HG03159 (cell line): Measurements from ENCODE around the gene ZNF286A.
"Not testable (repeated sequence)": the region's sequence is repeated elsewhere in the genome, so short reads cannot be mapped to it uniquely, and the experiment has no call there.

Experiments
- ATAC-seq: cut with Tn5 transposase; IDR thresholded peaks from one replicate; pipeline ENCODE4 v1.9.1; 2021; ENCODE audit warnings: mild to moderate bottlenecking, moderate library complexity; ENCODE audit not compliant: unreplicated experiment

The ZNF286A gene

GRCh38 chr17:15698967-15699366, 585 bp upstream of the ZNF286A start:
- not testable (repeated sequence) for ATAC-seq

GRCh38 chr17:15699937-15700336, 385 bp downstream of the ZNF286A start:
- not testable (repeated sequence) for ATAC-seq

- not testable (repeated sequence) for ATAC-seq
Observed at GRCh38 chr17:15704239-15704638, 4.7 kb downstream of the ZNF286A start.

GRCh38 chr17:15704813-15705212, 5.3 kb downstream of the ZNF286A start:
- not testable (repeated sequence) for ATAC-seq

GRCh38 chr17:15708879-15709278, 9.3 kb downstream of the ZNF286A start:
- ATAC-seq = not testable (repeated sequence)

GRCh38 chr17:15716601-15717563, 17.3 kb downstream of the ZNF286A start:
- ATAC-seq = not testable (repeated sequence)

GRCh38 chr17:15730535-15730934, 31.0 kb downstream of the ZNF286A start:
- ATAC-seq = not testable (repeated sequence)

- not testable (repeated sequence) for ATAC-seq
Observed at GRCh38 chr17:15731900-15732299, 32.3 kb downstream of the ZNF286A start, which contains the start of gene TBC1D26. Gene TBC1D26 (plus strand): TSS chr17:15732283. CDS start chr17:15735349, 3,066 bp downstream.

GRCh38 chr17:15733174-15733789, 33.7 kb downstream of the ZNF286A start:
- ATAC-seq = not testable (repeated sequence)

- not testable (repeated sequence) for ATAC-seq
Observed at GRCh38 chr17:15736578-15736977, 37.0 kb downstream of the ZNF286A start.

GRCh38 chr17:15738066-15738465, 38.5 kb downstream of the ZNF286A start:
- ATAC-seq = no peak

GRCh38 chr17:15739259-15739658, 39.7 kb downstream of the ZNF286A start:
- ATAC-seq = not testable (repeated sequence)

GRCh38 chr17:15740041-15740440, 40.5 kb downstream of the ZNF286A start:
- ATAC-seq = not testable (repeated sequence)

GRCh38 chr17:15740570-15741120, 41.1 kb downstream of the ZNF286A start:
- ATAC-seq = no peak

- ATAC-seq = no peak
Observed at GRCh38 chr17:15741624-15742023, 42.1 kb downstream of the ZNF286A start.

- no peak for ATAC-seq
Observed at GRCh38 chr17:15742051-15742795, 42.7 kb downstream of the ZNF286A start.

GRCh38 chr17:15742921-15743320, 43.4 kb downstream of the ZNF286A start:
- no peak for ATAC-seq

GRCh38 chr17:15744074-15744676, 44.6 kb downstream of the ZNF286A start:
- no peak for ATAC-seq

- no peak for ATAC-seq
Observed at GRCh38 chr17:15744885-15745284, 45.3 kb downstream of the ZNF286A start.

- ATAC-seq = not testable (repeated sequence)
Observed at GRCh38 chr17:15749403-15749802, 49.9 kb downstream of the ZNF286A start.
